Osteocyte (in vitro differentiated cells): Measurements from ENCODE around the gene ZNF425. TPM values are rescaled to one million over a fixed set of nuclear protein-coding genes. Genes with fewer than 3 reads are reported as not detected.

Source experiments
- DNase-seq: peaks from one replicate; pipeline ENCODE4 v3.0.0; 2021; ENCODE audit warnings: mixed read lengths; ENCODE audit not compliant: unreplicated experiment; ENCODE audit errors: extremely low spot score
- H3K27ac Mint-ChIP-seq: one replicate; pipeline ENCODE4 v1.8.0; 2021; ENCODE audit warnings: mild to moderate bottlenecking, mixed read lengths; ENCODE audit not compliant: unreplicated experiment
- H3K27me3 Mint-ChIP-seq: one replicate; pipeline ENCODE4 v1.8.0; 2021; ENCODE audit warnings: mixed read lengths; ENCODE audit not compliant: unreplicated experiment
- H3K36me3 Mint-ChIP-seq: one replicate; pipeline ENCODE4 v1.8.0; 2021; ENCODE audit warnings: mixed read lengths; ENCODE audit not compliant: unreplicated experiment
- H3K4me1 Mint-ChIP-seq: one replicate; pipeline ENCODE4 v1.8.0; 2021; ENCODE audit warnings: mixed read lengths; ENCODE audit not compliant: unreplicated experiment
- H3K4me3 Mint-ChIP-seq: one replicate; pipeline ENCODE4 v1.8.0; 2021; ENCODE audit warnings: mild to moderate bottlenecking, moderate library complexity, mixed read lengths; ENCODE audit not compliant: unreplicated experiment
- H3K9me3 Mint-ChIP-seq: one replicate; pipeline ENCODE4 v1.8.0; 2021; ENCODE audit warnings: mixed read lengths; ENCODE audit not compliant: unreplicated experiment
- total RNA-seq: library from RNA; stranded (reverse); gene quantifications from 2 replicates; pipeline ENCODE4 v1.2.1, GENCODE V29; 2021
- TF ChIP-seq, protein P1 (sequence below): fragments of 200-600 bp; sonication (generic); IDR thresholded peaks from 2 replicates; pipeline ENCODE4 v1.5.0; 2021; ENCODE audit warnings: antibody characterized with exemption, mild to moderate bottlenecking, moderate library complexity

Gene ZNF425
- total RNA-seq, 1 donor from 2014 or later: 6.2 TPM

- Mint-ChIP-seq H3K4me3 (no peak overlapping the region), H3K9me3 (peaks cover 8% of the 10 kb centered on the region), H3K27me3 (no peaks in the 10 kb centered on the region), H3K36me3 (peaks cover 12% of the 10 kb centered on the region), H3K27ac (no peak overlapping the region), H3K4me1 (peaks cover 2% of the 10 kb centered on the region)
- TF ChIP-seq, protein P1, sequence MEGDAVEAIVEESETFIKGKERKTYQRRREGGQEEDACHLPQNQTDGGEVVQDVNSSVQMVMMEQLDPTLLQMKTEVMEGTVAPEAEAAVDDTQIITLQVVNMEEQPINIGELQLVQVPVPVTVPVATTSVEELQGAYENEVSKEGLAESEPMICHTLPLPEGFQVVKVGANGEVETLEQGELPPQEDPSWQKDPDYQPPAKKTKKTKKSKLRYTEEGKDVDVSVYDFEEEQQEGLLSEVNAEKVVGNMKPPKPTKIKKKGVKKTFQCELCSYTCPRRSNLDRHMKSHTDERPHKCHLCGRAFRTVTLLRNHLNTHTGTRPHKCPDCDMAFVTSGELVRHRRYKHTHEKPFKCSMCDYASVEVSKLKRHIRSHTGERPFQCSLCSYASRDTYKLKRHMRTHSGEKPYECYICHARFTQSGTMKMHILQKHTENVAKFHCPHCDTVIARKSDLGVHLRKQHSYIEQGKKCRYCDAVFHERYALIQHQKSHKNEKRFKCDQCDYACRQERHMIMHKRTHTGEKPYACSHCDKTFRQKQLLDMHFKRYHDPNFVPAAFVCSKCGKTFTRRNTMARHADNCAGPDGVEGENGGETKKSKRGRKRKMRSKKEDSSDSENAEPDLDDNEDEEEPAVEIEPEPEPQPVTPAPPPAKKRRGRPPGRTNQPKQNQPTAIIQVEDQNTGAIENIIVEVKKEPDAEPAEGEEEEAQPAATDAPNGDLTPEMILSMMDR: no peak
- DNase-seq: no peak
Measured at GRCh38 chr7:149133028-149133710, 7.0 kb upstream of the ZNF425 start.

DNA sequence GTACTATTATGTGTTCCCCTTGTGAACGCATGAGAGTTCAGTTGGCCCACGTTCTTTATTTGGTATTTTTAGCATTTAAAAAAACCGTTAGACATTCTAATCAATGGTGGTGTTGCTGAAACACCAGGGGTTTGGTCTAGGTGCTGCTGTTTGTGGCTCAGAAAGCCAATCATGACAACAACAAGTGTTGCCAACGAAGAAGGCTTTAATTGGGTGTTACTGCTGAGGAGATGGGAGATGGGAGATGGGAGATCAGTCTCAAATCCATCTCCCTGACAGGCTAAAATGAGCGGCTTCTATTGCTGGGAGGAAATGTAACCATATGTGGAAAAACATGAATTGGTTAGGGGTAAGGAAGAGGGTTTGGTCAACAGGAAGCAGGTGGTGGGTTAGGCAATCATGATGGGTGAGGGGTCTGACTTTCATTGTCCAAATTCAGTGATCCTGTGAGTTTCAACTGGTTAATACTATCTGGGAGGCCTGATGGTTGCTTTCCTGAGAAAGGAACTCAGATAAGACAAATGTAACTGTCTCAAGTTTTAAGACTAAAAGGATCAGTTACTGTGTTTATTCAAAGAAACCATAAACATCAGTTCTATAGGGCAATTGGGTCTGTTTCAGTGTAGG is 4.6 kb upstream of the ZNF425 start:
- no peak for DNase-seq
- Mint-ChIP-seq H3K9me3 (peaks cover 8% of the 10 kb centered on the region), H3K4me1 (peaks cover 10% of the 10 kb centered on the region), H3K36me3 (peaks cover 12% of the 10 kb centered on the region), H3K4me3 (no peak overlapping the region), H3K27ac (no peak overlapping the region), H3K27me3 (no peaks in the 10 kb centered on the region)
- TF ChIP-seq, protein P1: no peak

- Mint-ChIP-seq H3K27ac (peak overlapping the region; percentile 100), H3K27me3 (no peaks in the 10 kb centered on the region), H3K9me3 (peaks cover 8% of the 10 kb centered on the region), H3K36me3 (peaks cover 11% of the 10 kb centered on the region), H3K4me1 (peaks cover 20% of the 10 kb centered on the region), H3K4me3 (peak overlapping the region; percentile 100)
- TF ChIP-seq, protein P1: no peak
- peak; percentile 87 for DNase-seq
Measured at GRCh38 chr7:149126662-149127266, 640 bp upstream of the ZNF425 start.

GRCh38 chr7:149125189-149125862 is 798 bp downstream of the ZNF425 start:
- peaks cover 20% of the 10 kb centered on the region for H3K4me1 Mint-ChIP-seq
- H3K4me3 Mint-ChIP-seq: peak overlapping the region; percentile 100
- peak overlapping the region; percentile 100 for H3K27ac Mint-ChIP-seq
- no peak for DNase-seq
- peaks cover 1% of the 10 kb centered on the region for H3K36me3 Mint-ChIP-seq
- TF ChIP-seq, protein P1: no peak
- no peaks in the 10 kb centered on the region for H3K27me3 Mint-ChIP-seq
- H3K9me3 Mint-ChIP-seq: no peaks in the 10 kb centered on the region

- no peaks in the 10 kb centered on the region for H3K27me3 Mint-ChIP-seq
- no peaks in the 10 kb centered on the region for H3K4me1 Mint-ChIP-seq
- no peaks in the 10 kb centered on the region for H3K9me3 Mint-ChIP-seq
- TF ChIP-seq, protein P1: no peak
- no peak for DNase-seq
- H3K36me3 Mint-ChIP-seq: peaks cover 11% of the 10 kb centered on the region
- no peak overlapping the region for H3K4me3 Mint-ChIP-seq
- H3K27ac Mint-ChIP-seq: no peak overlapping the region
Measured at GRCh38 chr7:149109969-149110368, 16.2 kb downstream of the ZNF425 start.
